Measurements from ENCODE around the gene BCL2. TPM values are rescaled to one million over a fixed set of nuclear protein-coding genes. Genes with fewer than 3 reads are reported as not detected.

The BCL2 gene
- total RNA-seq, 1 experiment from 2014 or later, result 2.5 TPM

DNA sequence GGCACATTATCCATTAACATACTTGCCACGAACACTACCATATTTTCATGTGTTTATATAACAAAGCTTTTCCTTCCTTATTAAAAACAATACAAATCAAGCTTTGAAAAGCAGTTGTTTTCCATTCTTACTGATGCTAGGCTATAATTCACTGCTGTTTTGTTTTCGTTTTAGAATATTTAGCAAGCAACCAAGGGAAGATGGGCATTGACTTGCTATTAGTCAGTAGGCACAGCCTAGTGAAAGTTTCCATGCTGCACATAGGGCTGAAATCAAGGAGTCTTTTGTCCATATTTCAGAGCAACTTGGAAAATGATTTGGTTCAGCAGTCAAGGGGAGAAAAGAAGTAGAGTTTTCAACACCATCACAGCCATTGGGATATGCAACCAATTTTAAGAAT, 31.3 kb downstream of the BCL2 start:
- TF ChIP-seq SIN3A (IDR thresholded peaks at IDR 0.05; ENCODE audit: low read depth), result no peak
- TF ChIP-seq ZFX (IDR thresholded peaks at IDR 0.05), result no peak
- TF ChIP-seq EZH2 (IDR thresholded peaks at IDR 0.05), result no peak
- no peak for TF ChIP-seq TCF7L2 (IDR thresholded peaks at IDR 0.05; ENCODE audit: borderline replicate concordance, extremely low read depth, insufficient read depth, insufficient read length)

GRCh38 chr18:63287691-63288220, 31.8 kb downstream of the BCL2 start:
- H3K9me3 ChIP-seq (ENCODE audit: control insufficient read depth in 1 of 2, insufficient read depth in 1 of 2, low read depth in 1 of 2, low read length in 2 of 2), result no peaks in the 10 kb centered on the region
- H3K27ac ChIP-seq (ENCODE audit: low read depth, low read length), result no peak overlapping the region
- intact Hi-C loops (cut with micrococcal nuclease), result no loop called here
- TF ChIP-seq MAX (IDR thresholded peaks at IDR 0.05) (no peak), EZH2phosphoT487 (IDR thresholded peaks at IDR 0.05; ENCODE audit: borderline replicate concordance) (no peak), CTCF (IDR thresholded peaks at IDR 0.05 in 2 of 3, conservative IDR thresholded peaks at IDR 0.05 in 1 of 3; ENCODE audit: borderline replicate concordance in 1 of 3, insufficient read depth in 1 of 3, low read depth in 2 of 3, low read length in 2 of 3) (no peak), ZFX (IDR thresholded peaks at IDR 0.05) (no peak), RAD21 (IDR thresholded peaks at IDR 0.05; ENCODE audit: low read depth) (no peak), ATF3 (IDR thresholded peaks at IDR 0.05) (no peak), ELF1 (IDR thresholded peaks at IDR 0.05; ENCODE audit: borderline replicate concordance, low read depth) (no peak), YY1 (IDR thresholded peaks at IDR 0.05; ENCODE audit: extremely low read depth, insufficient replicate concordance, low read depth, low read length) (no peak), EZH2 (IDR thresholded peaks at IDR 0.05) (no peak), FOSL1 (IDR thresholded peaks at IDR 0.05; ENCODE audit: low read depth) (no peak)
- TF ChIP-seq, protein P1, sequence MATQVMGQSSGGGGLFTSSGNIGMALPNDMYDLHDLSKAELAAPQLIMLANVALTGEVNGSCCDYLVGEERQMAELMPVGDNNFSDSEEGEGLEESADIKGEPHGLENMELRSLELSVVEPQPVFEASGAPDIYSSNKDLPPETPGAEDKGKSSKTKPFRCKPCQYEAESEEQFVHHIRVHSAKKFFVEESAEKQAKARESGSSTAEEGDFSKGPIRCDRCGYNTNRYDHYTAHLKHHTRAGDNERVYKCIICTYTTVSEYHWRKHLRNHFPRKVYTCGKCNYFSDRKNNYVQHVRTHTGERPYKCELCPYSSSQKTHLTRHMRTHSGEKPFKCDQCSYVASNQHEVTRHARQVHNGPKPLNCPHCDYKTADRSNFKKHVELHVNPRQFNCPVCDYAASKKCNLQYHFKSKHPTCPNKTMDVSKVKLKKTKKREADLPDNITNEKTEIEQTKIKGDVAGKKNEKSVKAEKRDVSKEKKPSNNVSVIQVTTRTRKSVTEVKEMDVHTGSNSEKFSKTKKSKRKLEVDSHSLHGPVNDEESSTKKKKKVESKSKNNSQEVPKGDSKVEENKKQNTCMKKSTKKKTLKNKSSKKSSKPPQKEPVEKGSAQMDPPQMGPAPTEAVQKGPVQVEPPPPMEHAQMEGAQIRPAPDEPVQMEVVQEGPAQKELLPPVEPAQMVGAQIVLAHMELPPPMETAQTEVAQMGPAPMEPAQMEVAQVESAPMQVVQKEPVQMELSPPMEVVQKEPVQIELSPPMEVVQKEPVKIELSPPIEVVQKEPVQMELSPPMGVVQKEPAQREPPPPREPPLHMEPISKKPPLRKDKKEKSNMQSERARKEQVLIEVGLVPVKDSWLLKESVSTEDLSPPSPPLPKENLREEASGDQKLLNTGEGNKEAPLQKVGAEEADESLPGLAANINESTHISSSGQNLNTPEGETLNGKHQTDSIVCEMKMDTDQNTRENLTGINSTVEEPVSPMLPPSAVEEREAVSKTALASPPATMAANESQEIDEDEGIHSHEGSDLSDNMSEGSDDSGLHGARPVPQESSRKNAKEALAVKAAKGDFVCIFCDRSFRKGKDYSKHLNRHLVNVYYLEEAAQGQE (IDR thresholded peaks at IDR 0.05; ENCODE audit: low read depth), result no peak
- H3K9ac ChIP-seq (ENCODE audit: low read length), result no peak overlapping the region
- no peaks in the 10 kb centered on the region for H3K9me2 ChIP-seq (ENCODE audit: insufficient read depth)
- peaks cover 14% of the 10 kb centered on the region; the same call in 1 of the 2 replicates for H3K27me3 ChIP-seq (ENCODE audit: insufficient read depth, low read length)
- no peaks in the 10 kb centered on the region for H3K4me1 ChIP-seq (ENCODE audit: control insufficient read depth in 1 of 2, insufficient read depth in 2 of 2, low read length in 2 of 2)
- no peaks in the 10 kb centered on the region for H4K20me1 ChIP-seq (ENCODE audit: insufficient read depth)
- CTCF ChIA-PET, result no interaction called here
- no peaks in the 10 kb centered on the region for H3K79me2 ChIP-seq (ENCODE audit: insufficient read depth, low read length)
- H3K4me2 ChIP-seq (ENCODE audit: low read length), result no peak overlapping the region
- no TSS peak for BruUV-seq (replicated peaks)
- DNase-seq (ENCODE audit: low read depth, low spot score) (no peak), ATAC-seq (no peak)
- POLR2A ChIA-PET, result no interaction called here
- RAD21 ChIA-PET (ENCODE audit: low non-redundant PET in 1 of 2, low total read pairs in 2 of 2, uncharacterized antibody in 2 of 2, unreplicated experiment in 2 of 2), result no interaction called here
- H2AFZ ChIP-seq (ENCODE audit: low read depth, low read length, poor library complexity, severe bottlenecking), result no peak overlapping the region
- no peaks in the 10 kb centered on the region for H3K36me3 ChIP-seq (ENCODE audit: control insufficient read depth in 1 of 2, insufficient read depth in 2 of 2, low read length in 2 of 2)
- no peak overlapping the region for H3K4me3 ChIP-seq (replicated peaks in 1 of 2; ENCODE audit: low read depth in 1 of 2, low read length in 2 of 2)

More for the DNA sequence above, 31.3 kb downstream of the BCL2 start:
- ChIA-PET POLR2A (no interaction called here), RAD21 (ENCODE audit: low non-redundant PET in 1 of 2, low total read pairs in 2 of 2, uncharacterized antibody in 2 of 2, unreplicated experiment in 2 of 2) (no interaction called here), CTCF (no interaction called here)
- Histone ChIP-seq H3K9me3 (ENCODE audit: control insufficient read depth in 1 of 2, insufficient read depth in 1 of 2, low read depth in 1 of 2, low read length in 2 of 2) (no peaks in the 10 kb centered on the region), H3K9me2 (ENCODE audit: insufficient read depth) (no peaks in the 10 kb centered on the region), H4K20me1 (ENCODE audit: insufficient read depth) (no peaks in the 10 kb centered on the region), H3K36me3 (ENCODE audit: control insufficient read depth in 1 of 2, insufficient read depth in 2 of 2, low read length in 2 of 2) (no peaks in the 10 kb centered on the region), H3K27ac (ENCODE audit: low read depth, low read length) (no peak overlapping the region), H3K27me3 (ENCODE audit: insufficient read depth, low read length) (peaks cover 14% of the 10 kb centered on the region; the same call in 1 of the 2 replicates), H2AFZ (ENCODE audit: low read depth, low read length, poor library complexity, severe bottlenecking) (no peak overlapping the region), H3K9ac (ENCODE audit: low read length) (no peak overlapping the region), H3K4me3 (replicated peaks in 1 of 2; ENCODE audit: low read depth in 1 of 2, low read length in 2 of 2) (no peak overlapping the region), H3K4me1 (ENCODE audit: control insufficient read depth in 1 of 2, insufficient read depth in 2 of 2, low read length in 2 of 2) (no peaks in the 10 kb centered on the region), H3K79me2 (ENCODE audit: insufficient read depth, low read length) (no peaks in the 10 kb centered on the region), H3K4me2 (ENCODE audit: low read length) (no peak overlapping the region)
- BruUV-seq (replicated peaks), result no TSS peak
- intact Hi-C loops (cut with micrococcal nuclease), result no loop called here
- ATAC-seq (no peak), DNase-seq (ENCODE audit: low read depth, low spot score) (no peak)
